NT2/D1 (cell line): Measurements from ENCODE around the gene ING5.
"Not testable (repeated sequence)": the region's sequence is repeated elsewhere in the genome, so short reads cannot be mapped to it uniquely, and the experiment has no call there.

ENCODE experiments used
- DNase-seq: peaks from one replicate; pipeline ENCODE4 v3.0.0-alpha.2; 2011; ENCODE audit warnings: low read depth, low spot score
- H3K27me3 ChIP-seq: 2 replicates; pipeline ENCODE4 v1.6.0; 2011; ENCODE audit warnings: mild to moderate bottlenecking; ENCODE audit not compliant: insufficient read length, insufficient read depth
- H3K36me3 ChIP-seq: 2 replicates; pipeline ENCODE4 v1.6.1; 2011; ENCODE audit warnings: mild to moderate bottlenecking, low read length, mixed read lengths; ENCODE audit not compliant: insufficient read depth, insufficient read length
- H3K4me1 ChIP-seq: 2 replicates; pipeline ENCODE4 v1.5.1; 2011; ENCODE audit not compliant: insufficient read depth, insufficient read length
- H3K4me3 ChIP-seq: 2 replicates; pipeline ENCODE4 v1.5.1; 2011; ENCODE audit warnings: low read depth; ENCODE audit not compliant: insufficient read length
- H3K9ac ChIP-seq: 2 replicates; pipeline ENCODE4 v1.6.0; 2011; ENCODE audit warnings: low read depth; ENCODE audit not compliant: insufficient read length
- H3K9me3 ChIP-seq: 2 replicates; pipeline ENCODE4 v1.5.1; 2011; ENCODE audit warnings: mild to moderate bottlenecking, low read length; ENCODE audit not compliant: insufficient read depth
- SUZ12 ChIP-seq: IDR thresholded peaks from 2 replicates; pipeline ENCODE4 v1.6.1; 2011; ENCODE audit not compliant: insufficient read length, insufficient read depth; ENCODE audit errors: extremely low read depth
- YY1 ChIP-seq: IDR thresholded peaks from 2 replicates; pipeline ENCODE4 v1.6.1; 2011; ENCODE audit not compliant: insufficient read length, insufficient read depth
- ZNF274 ChIP-seq: IDR thresholded peaks from 2 replicates; pipeline ENCODE4 v1.6.1; 2011; ENCODE audit warnings: mild to moderate bottlenecking, low read depth, low read length

Gene ING5

DNA sequence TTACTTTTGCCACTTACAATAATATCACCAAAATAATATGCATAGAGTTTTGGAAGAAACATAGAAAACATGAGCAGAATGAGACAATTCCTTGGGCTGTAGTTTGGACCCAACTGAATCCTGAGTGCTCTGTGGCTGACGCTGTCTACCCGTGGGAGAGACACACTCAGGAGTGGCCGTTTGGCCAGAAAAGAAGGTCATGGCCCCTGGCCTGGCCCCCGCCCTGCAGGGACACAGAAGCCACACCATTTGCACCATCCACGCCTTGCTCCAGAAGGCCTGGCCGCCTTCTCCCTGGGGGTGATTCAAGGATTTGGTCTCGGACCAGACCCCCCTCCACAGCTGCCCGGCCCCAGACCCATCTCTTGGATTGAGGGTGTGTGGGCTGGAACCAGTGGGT, 26.2 kb downstream of the ING5 start:
- H3K9me3 ChIP-seq = peaks cover 7% of the 10 kb centered on the region
- no peaks in the 10 kb centered on the region for H3K4me1 ChIP-seq
- TF ChIP-seq ZNF274 = no peak
- TF ChIP-seq SUZ12 = no peak
- no peak for TF ChIP-seq YY1
- peaks cover 53% of the 10 kb centered on the region for H3K36me3 ChIP-seq
- no peak for DNase-seq
- H3K9ac ChIP-seq = no peak overlapping the region
- no peaks in the 10 kb centered on the region for H3K27me3 ChIP-seq
- no peak overlapping the region for H3K4me3 ChIP-seq

GRCh38 chr2:241728627-241729026, 26.8 kb downstream of the ING5 start:
- peaks cover 3% of the 10 kb centered on the region for H3K4me1 ChIP-seq
- peaks cover 47% of the 10 kb centered on the region for H3K36me3 ChIP-seq
- no peak overlapping the region for H3K9ac ChIP-seq
- H3K4me3 ChIP-seq = no peak overlapping the region
- no peak for TF ChIP-seq YY1
- TF ChIP-seq SUZ12 = no peak
- no peak for TF ChIP-seq ZNF274
- 0 out of 2 replicates have a peak, but pooled peaks cover under 1% of the 10 kb centered on the region for H3K9me3 ChIP-seq
- peaks cover 5% of the 10 kb centered on the region for H3K27me3 ChIP-seq
- DNase-seq = no peak

- H3K36me3 ChIP-seq = peaks cover 35% of the 10 kb centered on the region
- no peak overlapping the region for H3K4me3 ChIP-seq
- no peaks in the 10 kb centered on the region for H3K9me3 ChIP-seq
- no peak for DNase-seq
- H3K9ac ChIP-seq = no peak overlapping the region
- H3K27me3 ChIP-seq = peaks cover 9% of the 10 kb centered on the region
- no peak for TF ChIP-seq ZNF274
- no peak for TF ChIP-seq SUZ12
- no peak for TF ChIP-seq YY1
- peaks cover 8% of the 10 kb centered on the region for H3K4me1 ChIP-seq
Observed at GRCh38 chr2:241729868-241730267, 28.0 kb downstream of the ING5 start.

DNA sequence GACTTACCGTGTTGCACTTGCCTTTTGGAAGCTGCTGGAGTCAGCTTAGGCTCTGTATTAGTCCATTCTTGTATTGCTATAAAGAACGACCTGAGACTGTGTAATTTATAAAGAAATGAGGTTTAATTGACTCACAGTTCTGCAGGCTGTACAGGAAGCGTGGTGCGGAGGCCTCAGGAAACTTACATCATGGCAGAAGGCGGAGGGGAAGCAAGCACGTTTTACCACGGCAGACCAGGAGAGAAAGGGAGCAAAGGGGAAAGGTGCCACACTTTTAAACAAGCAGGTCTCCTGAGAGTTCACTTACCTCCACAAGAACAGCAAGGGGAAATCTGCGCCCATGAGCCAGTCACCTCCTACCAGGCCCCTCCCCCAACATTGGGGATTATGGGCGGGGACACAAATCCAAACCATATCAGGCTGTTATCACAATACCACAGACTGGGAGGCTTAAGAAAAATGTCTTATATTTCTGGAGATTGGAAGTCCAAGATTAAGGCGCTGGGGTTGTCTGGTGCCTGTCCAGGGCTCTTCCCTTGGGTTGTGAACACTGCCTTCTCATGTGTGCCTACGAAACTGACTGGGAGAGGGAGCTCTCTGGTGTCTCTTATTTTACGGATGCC, 28.9 kb downstream of the ING5 start:
- Histone ChIP-seq H3K9ac (no peak overlapping the region), H3K4me3 (no peak overlapping the region)
- TF ChIP-seq ZNF274 (no peak), YY1 (no peak), SUZ12 (no peak)

GRCh38 chr2:241732513-241733186, 30.8 kb downstream of the ING5 start:
- H3K27me3 ChIP-seq, H3K9ac ChIP-seq, DNase-seq, H3K9me3 ChIP-seq, H3K4me3 ChIP-seq: not testable (repeated sequence)
- H3K36me3 ChIP-seq = peaks cover 16% of the 10 kb centered on the region
- peaks cover 11% of the 10 kb centered on the region for H3K4me1 ChIP-seq

More for the DNA sequence above, 28.9 kb downstream of the ING5 start:
- Histone ChIP-seq H3K4me1 (peaks cover 8% of the 10 kb centered on the region), H3K27me3 (peaks cover 9% of the 10 kb centered on the region), H3K9me3 (no peaks in the 10 kb centered on the region), H3K36me3 (peaks cover 26% of the 10 kb centered on the region)
- no peak for DNase-seq

- Histone ChIP-seq H3K27me3 (peaks cover 9% of the 10 kb centered on the region), H3K9ac (peak overlapping the region; percentile 82), H3K4me3 (peak overlapping the region; percentile 97), H3K4me1 (peaks cover 15% of the 10 kb centered on the region), H3K9me3 (no peaks in the 10 kb centered on the region), H3K36me3 (peaks cover 14% of the 10 kb centered on the region)
- TF ChIP-seq ZNF274 (no peak), YY1 (no peak), SUZ12 (no peak)
- DNase-seq = no peak
Observed at GRCh38 chr2:241733391-241734207, 31.8 kb downstream of the ING5 start.

GRCh38 chr2:241734208-241734466, 32.3 kb downstream of the ING5 start:
- peaks cover 15% of the 10 kb centered on the region for H3K4me1 ChIP-seq
- H3K36me3 ChIP-seq = peaks cover 16% of the 10 kb centered on the region
- H3K27me3 ChIP-seq = peaks cover 9% of the 10 kb centered on the region
- DNase-seq = no peak
- no peaks in the 10 kb centered on the region for H3K9me3 ChIP-seq
- TF ChIP-seq YY1 = no peak
- peak overlapping the region; percentile 97 for H3K4me3 ChIP-seq
- H3K9ac ChIP-seq = peak overlapping the region; percentile 82
